HepG2 (cell line): Measurements from ENCODE around the gene STX1B. TPM values are rescaled to one million over a fixed set of nuclear protein-coding genes. Genes with fewer than 3 reads are reported as not detected.

Experiments used
- ATAC-seq: fragments of 200-7000 bp; cut with Tn5 transposase; 3 replicates; pipeline ENCODE4 v1.9.1; 2020; ENCODE audit warnings: mild to moderate bottlenecking, moderate library complexity
- BruUV-seq: library from RNA; stranded (reverse); fragments of 400-500 nt; replicated peaks from 2 replicates; lab custom pipeline; 2021; lab: Mats Ljungman, UMichigan
- CTCF ChIA-PET: fragments of 300-600 bp; formaldehyde crosslinking; extraction: SDS; loops from one replicate; lab custom pipeline; 2021; ENCODE audit warnings: low total read pairs, inconsistent platforms, low intra/inter-chr PET ratio; lab: Yijun Ruan, JAX
- POLR2A ChIA-PET: fragments of 350-600 bp; sonication (Branson Sonifier 250); formaldehyde crosslinking; loops from one replicate; lab custom pipeline; 2020; ENCODE audit warnings: antibody characterized with exemption, inconsistent platforms; lab: Yijun Ruan, JAX
- DNase-seq: peaks from one replicate; pipeline ENCODE4 v3.0.0-alpha.2; 2015; ENCODE audit warnings: low spot score
- FAIRE-seq: peaks from 3 replicates; lab custom pipeline; 2011; peaks lifted over from hg19 to GRCh38; lab: Jason Lieb, UNC
- H2AFZ ChIP-seq: one replicate; pipeline ENCODE4 v1.6.1; 2011; ENCODE audit warnings: low read length, inconsistent platforms
- H3K27ac ChIP-seq: fragments of 300-600 bp; 3 replicates; pipeline ENCODE4 v1.8.0; 2011; ENCODE audit warnings: mixed run types, mild to moderate bottlenecking, mixed read lengths, low read length, inconsistent platforms; ENCODE audit not compliant: insufficient read depth; ENCODE audit errors: extremely low read length
- H3K27me3 ChIP-seq, 2 experiments: fragments of 200-600 bp in 1 of 2; 2 replicates in 1 of 2; 3 replicates in 1 of 2; pipeline versions ENCODE4 v1.6.0 to v1.8.0; 2011; ENCODE audit warnings: low read length in 2 of 2, mild to moderate bottlenecking in 2 of 2, moderate library complexity in 2 of 2, inconsistent platforms in 1 of 2; ENCODE audit not compliant: insufficient read depth in 2 of 2, control insufficient read depth in 1 of 2
- H3K36me3 ChIP-seq, 2 experiments: fragments of 200-600 bp in 1 of 2; replicated peaks in 1 of 2; 2 replicates in 1 of 2; 3 replicates in 1 of 2; pipeline versions ENCODE4 v1.5.1 to v1.8.0; 2011; ENCODE audit warnings: low read length in 2 of 2, inconsistent platforms in 1 of 2; ENCODE audit not compliant: insufficient read depth in 2 of 2, control insufficient read depth in 1 of 2
- H3K4me1 ChIP-seq: 2 replicates; pipeline ENCODE4 v1.5.1; 2012; ENCODE audit warnings: low read length, inconsistent platforms; ENCODE audit not compliant: insufficient read depth
- H3K4me2 ChIP-seq: 2 replicates; pipeline ENCODE4 v1.6.0; 2011; ENCODE audit warnings: low read depth, low read length, inconsistent platforms
- H3K4me3 ChIP-seq, 3 experiments: fragments of 200-600 bp in 1 of 3; sonication (generic), shearing (Covaris generic) in 1 of 3; replicated peaks in 1 of 3; 2 replicates each; pipeline ENCODE4 v1.5.1; 2011 to 2016; ENCODE audit warnings: low read length in 3 of 3, inconsistent platforms in 2 of 3, low read depth in 2 of 3, mild to moderate bottlenecking in 2 of 3, control low read depth in 1 of 3, mixed read lengths in 1 of 3; ENCODE audit not compliant: insufficient read depth in 1 of 3
- H3K79me2 ChIP-seq: one replicate; pipeline ENCODE4 v1.6.1; 2011; ENCODE audit warnings: low read length, inconsistent platforms; ENCODE audit not compliant: insufficient read depth
- H3K9ac ChIP-seq: 2 replicates; pipeline ENCODE4 v1.6.0; 2011; ENCODE audit warnings: mild to moderate bottlenecking, low read depth, low read length, inconsistent platforms; ENCODE audit not compliant: insufficient read depth
- H3K9me3 ChIP-seq: 2 replicates; pipeline ENCODE4 v1.5.1; 2012; ENCODE audit warnings: mild to moderate bottlenecking, low read length
- H4K20me1 ChIP-seq: 2 replicates; pipeline ENCODE4 v1.6.0; 2011; ENCODE audit warnings: inconsistent platforms, mild to moderate bottlenecking, low read length, moderate library complexity; ENCODE audit not compliant: insufficient read depth
- BCLAF1 ChIP-seq: fragments of 450-650 bp; IDR thresholded peaks from 2 replicates; pipeline ENCODE4 v1.6.1; 2017; ENCODE audit warnings: mild to moderate bottlenecking
- CERS6 ChIP-seq: sonication (generic); formaldehyde crosslinking; IDR thresholded peaks from 2 replicates; pipeline ENCODE4 v1.5.0; 2020; ENCODE audit warnings: missing genetic modification reagents
- EED ChIP-seq: sonication (generic); formaldehyde crosslinking; IDR thresholded peaks from 2 replicates; pipeline ENCODE4 v1.5.0; 2020; ENCODE audit warnings: mild to moderate bottlenecking, missing genetic modification reagents
- GTF3A ChIP-seq: sonication (generic); formaldehyde crosslinking; conservative IDR thresholded peaks from 2 replicates; pipeline ENCODE4 v1.4.0; 2020; ENCODE audit warnings: mild to moderate bottlenecking, missing genetic modification reagents
- HIVEP1 ChIP-seq: sonication (generic); formaldehyde crosslinking; IDR thresholded peaks from 2 replicates; pipeline ENCODE4 v1.4.0; 2020; ENCODE audit warnings: mild to moderate bottlenecking, missing genetic modification reagents
- HNF4A ChIP-seq: sonication (generic); formaldehyde crosslinking; IDR thresholded peaks from 2 replicates; pipeline ENCODE4 v1.4.0; 2020; ENCODE audit warnings: missing genetic modification reagents
- NFKB2 ChIP-seq: sonication (generic); formaldehyde crosslinking; IDR thresholded peaks from 2 replicates; pipeline ENCODE4 v1.4.0; 2020; ENCODE audit warnings: missing genetic modification reagents, borderline replicate concordance
- ONECUT2 ChIP-seq: sonication (generic); formaldehyde crosslinking; IDR thresholded peaks from 2 replicates; pipeline ENCODE4 v1.4.0; 2020; ENCODE audit warnings: missing genetic modification reagents
- RFX1 ChIP-seq: fragments of 450-650 bp; IDR thresholded peaks from 2 replicates; pipeline ENCODE4 v1.6.1; 2017
- RFX3 ChIP-seq: IDR thresholded peaks from 2 replicates; pipeline ENCODE4 v1.6.1; 2016; ENCODE audit warnings: missing biosample characterization, missing genetic modification reagents
- TCF7 ChIP-seq: sonication (generic); IDR thresholded peaks from 2 replicates; pipeline ENCODE4 v1.6.1; 2016; ENCODE audit warnings: antibody characterized with exemption, low read depth
- U2AF2 ChIP-seq: fragments of 200-400 bp; formaldehyde crosslinking; IDR thresholded peaks from 2 replicates; pipeline ENCODE4 v1.6.1; 2017; ENCODE audit warnings: low read depth, mild to moderate bottlenecking, low read length
- ZBTB49 ChIP-seq: sonication (generic); formaldehyde crosslinking; IDR thresholded peaks from 2 replicates; pipeline ENCODE4 v1.4.0; 2020; ENCODE audit warnings: missing genetic modification reagents, borderline replicate concordance
- ZHX1 ChIP-seq: sonication (generic); formaldehyde crosslinking; IDR thresholded peaks from 2 replicates; pipeline ENCODE4 v1.8.1; 2022; ENCODE audit warnings: low read depth, mild to moderate bottlenecking, missing genetic modification reagents
- ZNF83 ChIP-seq: sonication (generic); formaldehyde crosslinking; IDR thresholded peaks from 2 replicates; pipeline ENCODE4 v1.4.0; 2020; ENCODE audit warnings: missing genetic modification reagents, mild to moderate bottlenecking, borderline replicate concordance
- WGBS: methylation state at CpG from one replicate; pipeline ENCODE4 v1.1.6; 2017; ENCODE audit warnings: low lambda C conversion rate; 5-methylcytosine and 5-hydroxymethylcytosine counted together
- in situ Hi-C: cut with HindIII; loops from 2 replicates; pipeline ENCODE4 v1.10.0; 2017; ENCODE audit warnings: low pct_unique_long_range_greater_than_20kb; ENCODE audit not compliant: extremely low pct_ligation_motif_present
- intact Hi-C: fragments of 100-400 bp; cut with micrococcal nuclease; formaldehyde crosslinking; loops from one replicate; pipeline ENCODE4 v1.10.0; 2022; ENCODE audit not compliant: unreplicated experiment
- polyA plus RNA-seq, 8 experiments: library from polyadenylated mRNA; depleted of rRNA in 3 of 8; stranded (reverse) in 7 of 8; unstranded in 1 of 8; fragments of >200 nt; fragmentation: Illumina TruSeq in 4 of 8; extraction: Trizol in 4 of 8; gene quantifications; 2 replicates each; pipeline versions ENCODE4 v1.2.1 to v1.2.3, GENCODE V29; 2011 to 2016; ENCODE audit warnings: low read depth in 4 of 8, missing spikeins in 1 of 8, mixed read lengths in 1 of 8; ENCODE audit not compliant: insufficient read depth in 1 of 8
- total RNA-seq, 5 experiments: library from RNA; depleted of rRNA; stranded (reverse); fragments of >200 nt; fragmentation: Illumina TruSeq; extraction: Trizol; gene quantifications; 2 replicates each; pipeline ENCODE4 v1.2.3, GENCODE V29; 2016; ENCODE audit warnings: low read depth in 1 of 5

The STX1B gene
- total and polyA plus RNA-seq, 2 of the 13 experiments (the other 11 are each of a cell fraction or from before 2014, with no cell fraction given): 2.1 to 3.0 TPM

GRCh38 chr16:30947859-30948666 lies 62.4 kb downstream of the STX1B start:
- Histone ChIP-seq H3K4me3 (peak overlapping the region; percentile 74 to 93 (median 88); a peak in 5 of 6 replicates), H3K36me3 (peaks cover 4 to 14% of the 10 kb centered on the region in 2 experiments; a peak in 4 of 5 replicates), H3K9me3 (no peaks in the 10 kb centered on the region), H3K27ac (peak overlapping the region; percentile 74), H2AFZ (no peak overlapping the region), H3K79me2 (peaks cover 5% of the 10 kb centered on the region), H3K27me3 (no peaks in the 10 kb centered on the region; a peak in 1 of 5 replicates), H3K9ac (peak overlapping the region; percentile 91; the same call in 1 of the 2 replicates), H3K4me2 (peak overlapping the region; percentile 98), H3K4me1 (peaks cover 26% of the 10 kb centered on the region), H4K20me1 (no peaks in the 10 kb centered on the region)
- ATAC-seq (peak; percentile 19), FAIRE-seq (peak; percentile 54), DNase-seq (peak; percentile 82)
- intact Hi-C loops: loop anchor here (1.0 kb wide), 1 partner anchor 26 kb away; no protein-coding TSS in a partner anchor
- 77% methylated on average over 39 of the region's 44 CpGs for WGBS
- no TSS peak for BruUV-seq
- ChIA-PET POLR2A (no interaction called here), CTCF (no interaction called here)
- in situ Hi-C loops: no loop called here
- TF ChIP-seq CERS6 (CRISPR knock-in tag) (no peak), U2AF2 (peak; percentile 86), ONECUT2 (CRISPR knock-in tag) (no peak), RFX3 (peak; percentile 95), BCLAF1 (no peak), EED (CRISPR knock-in tag) (no peak), NFKB2 (CRISPR knock-in tag) (no peak), RFX1 (peak; percentile 95), HNF4A (0 out of 2 replicates have a peak, but pooled peaks have one; percentile 3), ZBTB49 (CRISPR knock-in tag) (no peak), TCF7 (no peak), GTF3A (no peak), ZHX1 (peak; percentile 23; the same call in 1 of the 2 replicates), ZNF83 (no peak), HIVEP1 (no peak)
